ENCODE measurements around the gene DDX51. TPM values are rescaled to one million over a fixed set of nuclear protein-coding genes. Genes with fewer than 3 reads are reported as not detected.

The DDX51 gene
- total RNA-seq, 1 experiment from 2014 or later = 38.1 TPM

GRCh38 chr12:132140918-132141841 is 2.9 kb downstream of the DDX51 start (continued):
- TF ChIP-seq EGR1 (IDR thresholded peaks at IDR 0.05; ENCODE audit: low read depth) = no peak
- TF ChIP-seq, protein P1, sequence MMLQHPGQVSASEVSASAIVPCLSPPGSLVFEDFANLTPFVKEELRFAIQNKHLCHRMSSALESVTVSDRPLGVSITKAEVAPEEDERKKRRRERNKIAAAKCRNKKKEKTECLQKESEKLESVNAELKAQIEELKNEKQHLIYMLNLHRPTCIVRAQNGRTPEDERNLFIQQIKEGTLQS (IDR thresholded peaks at IDR 0.05) = no peak
- TF ChIP-seq YY1 (IDR thresholded peaks at IDR 0.05; ENCODE audit: extremely low read depth, insufficient replicate concordance, low read depth, low read length) = no peak
- no peak for TF ChIP-seq ZNF274 (IDR thresholded peaks at IDR 0.05; ENCODE audit: low read depth, low read length)

GRCh38 chr12:132140501-132140900 is 3.6 kb downstream of the DDX51 start:
- Histone ChIP-seq H2AFZ (ENCODE audit: low read depth, low read length, poor library complexity, severe bottlenecking) (no peak overlapping the region), H3K4me3 (replicated peaks in 1 of 2; ENCODE audit: low read depth in 1 of 2, low read length in 2 of 2) (no peak overlapping the region), H3K9ac (ENCODE audit: low read length) (no peak overlapping the region), H3K36me3 (ENCODE audit: control insufficient read depth in 1 of 2, insufficient read depth in 2 of 2, low read length in 2 of 2) (peaks cover 26 to 34% of the 10 kb centered on the region in 2 experiments; a peak in 3 of 4 replicates), H3K9me3 (ENCODE audit: control insufficient read depth in 1 of 2, insufficient read depth in 1 of 2, low read depth in 1 of 2, low read length in 2 of 2) (no peaks in the 10 kb centered on the region), H3K4me2 (ENCODE audit: low read length) (no peak overlapping the region), H3K27me3 (ENCODE audit: insufficient read depth, low read length) (no peaks in the 10 kb centered on the region), H3K27ac (ENCODE audit: low read depth, low read length) (no peak overlapping the region), H4K20me1 (ENCODE audit: insufficient read depth) (no peaks in the 10 kb centered on the region), H3K9me2 (ENCODE audit: insufficient read depth) (no peaks in the 10 kb centered on the region), H3K79me2 (ENCODE audit: insufficient read depth, low read length) (peaks cover 38% of the 10 kb centered on the region), H3K4me1 (ENCODE audit: control insufficient read depth in 1 of 2, insufficient read depth in 2 of 2, low read length in 2 of 2) (peaks cover 11 to 15% of the 10 kb centered on the region in 2 experiments; a peak in 3 of 4 replicates)
- ChIA-PET RAD21 (ENCODE audit: low non-redundant PET in 1 of 2, low total read pairs in 2 of 2, uncharacterized antibody in 2 of 2, unreplicated experiment in 2 of 2) (no interaction called here), POLR2A (no interaction called here), CTCF (no interaction called here)
- DNase-seq (ENCODE audit: low read depth, low spot score) (no peak), ATAC-seq (no peak)
- no TSS peak for BruUV-seq (replicated peaks)
- intact Hi-C loops (cut with micrococcal nuclease) = no loop called here
- TF ChIP-seq FOSL1 (IDR thresholded peaks at IDR 0.05; ENCODE audit: low read depth) = no peak
- no peak for TF ChIP-seq CBX3 (IDR thresholded peaks at IDR 0.05; ENCODE audit: low read depth)
- TF ChIP-seq CEBPB (IDR thresholded peaks at IDR 0.05; ENCODE audit: low read depth) = no peak
- TF ChIP-seq TCF7L2 (IDR thresholded peaks at IDR 0.05; ENCODE audit: borderline replicate concordance, extremely low read depth, insufficient read depth, insufficient read length) = no peak
- TF ChIP-seq EZH2phosphoT487 (IDR thresholded peaks at IDR 0.05; ENCODE audit: borderline replicate concordance) = no peak
- no peak for TF ChIP-seq SRF (IDR thresholded peaks at IDR 0.05; ENCODE audit: low read depth)
- no peak for TF ChIP-seq REST (IDR thresholded peaks at IDR 0.05; ENCODE audit: low read depth)
- no peak for TF ChIP-seq EZH2 (IDR thresholded peaks at IDR 0.05)
- TF ChIP-seq MAX (IDR thresholded peaks at IDR 0.05) = no peak
- TF ChIP-seq POLR2A (IDR thresholded peaks at IDR 0.05; ENCODE audit: borderline replicate concordance, extremely low read depth, insufficient read depth, insufficient read length) = no peak
- TF ChIP-seq, protein P2, sequence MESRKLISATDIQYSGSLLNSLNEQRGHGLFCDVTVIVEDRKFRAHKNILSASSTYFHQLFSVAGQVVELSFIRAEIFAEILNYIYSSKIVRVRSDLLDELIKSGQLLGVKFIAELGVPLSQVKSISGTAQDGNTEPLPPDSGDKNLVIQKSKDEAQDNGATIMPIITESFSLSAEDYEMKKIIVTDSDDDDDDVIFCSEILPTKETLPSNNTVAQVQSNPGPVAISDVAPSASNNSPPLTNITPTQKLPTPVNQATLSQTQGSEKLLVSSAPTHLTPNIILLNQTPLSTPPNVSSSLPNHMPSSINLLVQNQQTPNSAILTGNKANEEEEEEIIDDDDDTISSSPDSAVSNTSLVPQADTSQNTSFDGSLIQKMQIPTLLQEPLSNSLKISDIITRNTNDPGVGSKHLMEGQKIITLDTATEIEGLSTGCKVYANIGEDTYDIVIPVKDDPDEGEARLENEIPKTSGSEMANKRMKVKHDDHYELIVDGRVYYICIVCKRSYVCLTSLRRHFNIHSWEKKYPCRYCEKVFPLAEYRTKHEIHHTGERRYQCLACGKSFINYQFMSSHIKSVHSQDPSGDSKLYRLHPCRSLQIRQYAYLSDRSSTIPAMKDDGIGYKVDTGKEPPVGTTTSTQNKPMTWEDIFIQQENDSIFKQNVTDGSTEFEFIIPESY (IDR thresholded peaks at IDR 0.05; ENCODE audit: extremely low read depth, insufficient replicate concordance, low read length) = no peak
- no peak for TF ChIP-seq POLR2AphosphoS5 (IDR thresholded peaks at IDR 0.05; ENCODE audit: low read depth, low read length)

Data from HCT116 (cell line).